ENCODE data around the gene NES. TPM values are rescaled to one million over a fixed set of nuclear protein-coding genes. Genes with fewer than 3 reads are reported as not detected.

Gene NES
- total RNA-seq, 1 experiment from 2014 or later = 6.8 TPM

DNA sequence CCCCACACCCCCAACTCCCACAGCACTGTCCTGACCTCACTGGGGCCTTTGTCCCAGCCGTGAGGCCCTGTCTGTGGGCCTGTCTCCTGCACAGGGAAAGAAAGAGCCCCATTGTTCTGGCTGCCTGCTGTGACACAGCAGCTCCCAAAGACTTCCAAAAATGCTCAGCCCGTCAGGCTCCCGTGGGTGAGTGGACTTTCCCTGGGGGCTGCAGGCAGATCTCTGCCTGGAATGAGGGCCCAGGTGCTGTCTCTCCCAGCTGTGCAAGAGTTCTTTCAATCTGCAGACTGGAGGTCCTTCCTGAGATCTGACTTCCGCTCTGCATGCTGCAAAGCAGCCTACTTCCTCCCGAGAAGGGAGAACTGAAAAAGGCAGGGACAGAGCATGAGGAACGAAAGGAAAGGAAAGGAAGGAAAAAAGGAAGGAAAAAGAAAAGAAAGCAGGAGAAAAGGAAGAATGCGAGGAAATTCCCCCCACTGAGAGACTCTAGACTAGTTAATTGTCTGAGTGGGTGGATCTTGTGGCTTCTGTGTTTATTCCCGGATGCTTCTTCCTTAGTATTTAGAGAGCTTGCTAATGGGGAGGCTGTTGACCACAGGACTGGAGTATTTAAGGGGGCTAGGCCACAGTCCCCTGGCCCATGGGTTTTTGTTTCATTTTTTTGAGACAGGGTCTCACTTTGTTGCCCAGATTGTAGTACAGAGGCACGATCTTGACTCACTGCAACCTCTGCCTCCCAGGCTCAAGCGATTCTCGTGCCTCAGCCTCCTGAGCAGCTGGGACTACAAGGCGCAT is 15.0 kb downstream of the NES start:
- ChIA-PET CTCF (interaction anchor here (1.4 kb wide), 1 partner anchor 64 kb away, joined by 7 read pairs; no protein-coding TSS in a partner anchor), POLR2A (ENCODE audit: unreplicated experiment) (interaction anchor here (0.7 to 0.9 kb wide), 2 partner anchors 8 to 64 kb away, joined by 5 to 7 read pairs; no protein-coding TSS in a partner anchor)
- intact Hi-C loops (cut with micrococcal nuclease; ENCODE audit: unreplicated experiment) = no loop called here
- peak overlapping the region; percentile 73; the same call in 1 of the 2 replicates for H3K4me3 ChIP-seq
- H3K4me2 ChIP-seq = peak overlapping the region; percentile 92
- H3K27ac ChIP-seq = peak overlapping the region; percentile 86
- no peaks in the 10 kb centered on the region for H3K27me3 ChIP-seq (ENCODE audit: insufficient read depth, low read depth)
- H3K9me3 ChIP-seq (ENCODE audit: insufficient read depth, low read depth) = no peaks in the 10 kb centered on the region
- H3K4me1 ChIP-seq (replicated peaks; ENCODE audit: insufficient read depth) = peaks cover 32% of the 10 kb centered on the region
- H2AFZ ChIP-seq = peak overlapping the region; percentile 68; the same call in 1 of the 2 replicates
- H3K9me2 ChIP-seq (ENCODE audit: insufficient read depth) = no peaks in the 10 kb centered on the region
- no peak for DNase-seq
- peaks cover 27% of the 10 kb centered on the region for H4K20me1 ChIP-seq (ENCODE audit: insufficient read depth)
- TF ChIP-seq, protein P1, sequence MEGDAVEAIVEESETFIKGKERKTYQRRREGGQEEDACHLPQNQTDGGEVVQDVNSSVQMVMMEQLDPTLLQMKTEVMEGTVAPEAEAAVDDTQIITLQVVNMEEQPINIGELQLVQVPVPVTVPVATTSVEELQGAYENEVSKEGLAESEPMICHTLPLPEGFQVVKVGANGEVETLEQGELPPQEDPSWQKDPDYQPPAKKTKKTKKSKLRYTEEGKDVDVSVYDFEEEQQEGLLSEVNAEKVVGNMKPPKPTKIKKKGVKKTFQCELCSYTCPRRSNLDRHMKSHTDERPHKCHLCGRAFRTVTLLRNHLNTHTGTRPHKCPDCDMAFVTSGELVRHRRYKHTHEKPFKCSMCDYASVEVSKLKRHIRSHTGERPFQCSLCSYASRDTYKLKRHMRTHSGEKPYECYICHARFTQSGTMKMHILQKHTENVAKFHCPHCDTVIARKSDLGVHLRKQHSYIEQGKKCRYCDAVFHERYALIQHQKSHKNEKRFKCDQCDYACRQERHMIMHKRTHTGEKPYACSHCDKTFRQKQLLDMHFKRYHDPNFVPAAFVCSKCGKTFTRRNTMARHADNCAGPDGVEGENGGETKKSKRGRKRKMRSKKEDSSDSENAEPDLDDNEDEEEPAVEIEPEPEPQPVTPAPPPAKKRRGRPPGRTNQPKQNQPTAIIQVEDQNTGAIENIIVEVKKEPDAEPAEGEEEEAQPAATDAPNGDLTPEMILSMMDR (conservative IDR thresholded peaks at IDR 0.05) = no peak
- no peak for TF ChIP-seq EZH2 (IDR thresholded peaks at IDR 0.05; ENCODE audit: low read depth)
- peaks cover 35% of the 10 kb centered on the region for H3K79me2 ChIP-seq (ENCODE audit: low read depth)
- peaks cover 16% of the 10 kb centered on the region for H3K36me3 ChIP-seq (ENCODE audit: low read depth)
- no TSS peak for BruUV-seq (replicated peaks)
- H3F3A ChIP-seq (ENCODE audit: insufficient read depth, low read depth) = peaks cover 35% of the 10 kb centered on the region; the same call in 1 of the 2 replicates

DNA sequence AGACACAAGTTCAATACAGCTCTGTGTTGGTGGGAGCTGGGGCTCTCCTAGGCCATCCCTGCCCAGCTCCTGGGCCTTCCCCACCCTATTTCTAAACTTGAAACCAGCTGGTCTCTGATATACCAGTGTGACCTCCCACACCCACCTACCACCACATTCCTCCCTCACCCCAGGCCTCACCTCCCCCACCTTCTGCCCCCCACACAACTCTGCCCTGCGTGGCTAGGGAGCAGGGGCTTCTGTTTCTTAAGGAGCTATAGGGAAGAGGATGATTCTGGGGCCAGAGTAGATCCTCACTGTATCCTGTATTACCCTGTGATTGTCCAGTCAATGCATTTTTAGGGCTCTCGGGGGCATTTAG is 16.5 kb downstream of the NES start:
- peaks cover 26% of the 10 kb centered on the region for H3K4me1 ChIP-seq (replicated peaks; ENCODE audit: insufficient read depth)
- BruUV-seq (replicated peaks) = no TSS peak
- no peaks in the 10 kb centered on the region for H3K9me3 ChIP-seq (ENCODE audit: insufficient read depth, low read depth)
- TF ChIP-seq, protein P1 (conservative IDR thresholded peaks at IDR 0.05) = no peak
- no peak for TF ChIP-seq EZH2 (IDR thresholded peaks at IDR 0.05; ENCODE audit: low read depth)
- peaks cover 16% of the 10 kb centered on the region for H3K36me3 ChIP-seq (ENCODE audit: low read depth)
- peaks cover 49% of the 10 kb centered on the region for H3K79me2 ChIP-seq (ENCODE audit: low read depth)
- H3K4me3 ChIP-seq = peak overlapping the region; percentile 73
- ChIA-PET POLR2A (ENCODE audit: unreplicated experiment) (interaction anchor here (0.5 to 1.1 kb wide), 8 partner anchors 16 to 377 kb away, joined by 3 to 33 read pairs (median 4); partner anchors contain the start of genes CRABP2, NES and TMEM79), CTCF (interaction anchor here (0.6 to 1.4 kb wide), 8 partner anchors 15 to 275 kb away, joined by 3 to 15 read pairs (median 7); no protein-coding TSS in a partner anchor)
- H3K27ac ChIP-seq = peak overlapping the region; percentile 86
- no peaks in the 10 kb centered on the region for H3K27me3 ChIP-seq (ENCODE audit: insufficient read depth, low read depth)
- H2AFZ ChIP-seq = no peak overlapping the region
- no peaks in the 10 kb centered on the region for H3K9me2 ChIP-seq (ENCODE audit: insufficient read depth)
- peak overlapping the region; percentile 92 for H3K4me2 ChIP-seq
- intact Hi-C loops (cut with micrococcal nuclease; ENCODE audit: unreplicated experiment) = loop anchor here (1.0 kb wide), 5 partner anchors 18 to 65 kb away; no protein-coding TSS in a partner anchor
- DNase-seq = no peak
- H4K20me1 ChIP-seq (ENCODE audit: insufficient read depth) = peaks cover 41% of the 10 kb centered on the region
- H3F3A ChIP-seq (ENCODE audit: insufficient read depth, low read depth) = peaks cover 31% of the 10 kb centered on the region; the same call in 1 of the 2 replicates

DNA sequence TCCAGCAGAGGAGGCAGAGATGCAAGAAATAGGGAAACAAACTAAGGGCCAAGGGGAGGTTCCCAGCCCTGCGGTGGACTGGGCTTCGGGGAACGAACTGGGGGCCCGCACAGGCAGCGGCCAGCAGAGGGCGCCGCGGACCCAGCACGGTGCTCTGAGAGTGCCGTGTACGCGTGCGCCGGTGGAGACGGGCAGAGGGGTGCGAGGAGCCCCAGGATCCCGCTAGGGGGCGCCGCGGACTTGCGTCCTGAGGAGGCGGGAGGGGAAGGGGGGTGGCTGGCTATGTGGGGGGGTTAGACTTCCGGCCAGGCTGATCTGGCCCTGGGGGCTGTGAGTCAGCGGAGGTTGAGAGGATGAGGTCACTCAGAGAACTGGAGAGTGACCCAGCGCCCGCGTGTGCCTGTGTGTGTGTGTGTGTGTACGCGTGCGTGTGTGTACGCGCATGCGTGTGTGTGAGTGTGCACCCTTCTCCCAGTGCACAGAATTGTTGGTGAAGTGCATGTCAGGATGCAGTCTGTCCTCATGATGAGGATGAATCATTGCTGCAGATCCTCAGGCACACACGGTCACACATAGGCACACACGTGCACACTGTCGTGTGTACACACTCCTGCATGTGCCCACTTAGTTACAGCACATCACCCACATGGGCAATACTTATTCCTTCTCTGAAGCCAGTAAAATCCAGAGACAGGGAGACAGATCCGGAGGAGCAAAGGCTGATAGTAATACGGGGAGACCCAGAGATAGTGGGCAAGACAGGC is 17.0 kb downstream of the NES start:
- peak overlapping the region; percentile 86 for H3K27ac ChIP-seq
- H3K9me2 ChIP-seq (ENCODE audit: insufficient read depth) = no peaks in the 10 kb centered on the region
- peaks cover 18% of the 10 kb centered on the region for H3K36me3 ChIP-seq (ENCODE audit: low read depth)
- H3K79me2 ChIP-seq (ENCODE audit: low read depth) = peaks cover 55% of the 10 kb centered on the region
- DNase-seq = peak; percentile 90 to 97
- H3K4me3 ChIP-seq = peak overlapping the region; percentile 73
- TSS peak; percentile 67 for BruUV-seq (replicated peaks)
- ChIA-PET CTCF (interaction anchor here (0.6 to 1.4 kb wide), 5 partner anchors 17 to 66 kb away, joined by 3 to 7 read pairs (median 4); partner anchors contain the start of gene NES), POLR2A (ENCODE audit: unreplicated experiment) (interaction anchor here (0.6 kb wide), 1 partner anchor 239 kb away, joined by 3 read pairs; no protein-coding TSS in a partner anchor)
- no peaks in the 10 kb centered on the region for H3K27me3 ChIP-seq (ENCODE audit: insufficient read depth, low read depth)
- peaks cover 47% of the 10 kb centered on the region for H4K20me1 ChIP-seq (ENCODE audit: insufficient read depth)
- no peaks in the 10 kb centered on the region for H3K9me3 ChIP-seq (ENCODE audit: insufficient read depth, low read depth)
- H3F3A ChIP-seq (ENCODE audit: insufficient read depth, low read depth) = peaks cover 31% of the 10 kb centered on the region; the same call in 1 of the 2 replicates
- H3K4me2 ChIP-seq = peak overlapping the region; percentile 92
- intact Hi-C loops (cut with micrococcal nuclease; ENCODE audit: unreplicated experiment) = loop anchor here (1.0 kb wide), 5 partner anchors 18 to 65 kb away; no protein-coding TSS in a partner anchor
- peaks cover 25% of the 10 kb centered on the region for H3K4me1 ChIP-seq (replicated peaks; ENCODE audit: insufficient read depth)
- H2AFZ ChIP-seq = no peak overlapping the region
- TF ChIP-seq, protein P1 (conservative IDR thresholded peaks at IDR 0.05) = peak; percentile 98
- no peak for TF ChIP-seq EZH2 (IDR thresholded peaks at IDR 0.05; ENCODE audit: low read depth)

Data from PC-9 (cell line).